Measurements from ENCODE around the gene GRAMD2B. TPM values are rescaled to one million over a fixed set of nuclear protein-coding genes. Genes with fewer than 3 reads are reported as not detected.
"Not testable (repeated sequence)": the region's sequence is repeated elsewhere in the genome, so short reads cannot be mapped to it uniquely, and the experiment has no call there.

Gene GRAMD2B
- total and polyA plus RNA-seq, 4 donors: 22.5 to 44.7 (median 32.6) TPM

- ATAC-seq (ENCODE audit: low FRiP score); H3K4me1 ChIP-seq (ENCODE audit: control insufficient read depth in 1 of 2, insufficient read depth in 2 of 2, low read length in 2 of 2); H3K27me3 ChIP-seq (ENCODE audit: control insufficient read depth in 1 of 2, insufficient read depth in 2 of 2, low read length in 1 of 2); H3K27ac ChIP-seq (ENCODE audit: low read depth in 1 of 2, low read length in 2 of 2); H3K4me3 ChIP-seq (ENCODE audit: low read length in 2 of 2); H3K9me3 ChIP-seq (ENCODE audit: control insufficient read depth, low read length); H3K36me3 ChIP-seq (ENCODE audit: control insufficient read depth in 1 of 2, insufficient read depth in 2 of 2, low read length in 1 of 2); DNase-seq: not testable (repeated sequence)
- intact Hi-C loops (cut with DNase I): loop anchor here in 1 of 2 donors (5.0 kb wide), 1 partner anchor 88 kb away; no protein-coding TSS in a partner anchor
- 82 to 85% methylated on average over 6 of the region's 6 CpGs for WGBS, 2 donors
These were observed 47.3 kb downstream of the GRAMD2B start for GRCh38 chr5:126470529-126470928.

DNA sequence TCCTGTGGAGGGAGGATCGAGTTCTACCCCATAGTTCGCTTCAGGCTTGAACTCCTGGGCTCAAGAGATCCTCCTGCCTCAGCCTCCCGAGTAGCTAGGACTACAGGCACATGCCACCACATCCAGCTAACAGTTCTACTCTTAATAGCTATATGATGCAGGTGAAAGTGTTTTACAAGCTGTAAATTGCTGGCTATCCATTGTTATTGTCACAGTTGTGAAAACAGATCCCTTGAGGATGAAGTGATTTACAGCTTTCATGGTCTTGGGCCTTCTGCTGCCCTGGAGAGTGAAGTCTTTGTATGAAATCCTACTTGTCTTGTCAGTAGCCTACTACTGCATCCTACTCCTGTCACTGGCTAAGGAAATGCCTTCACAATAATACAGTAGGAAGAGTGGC, 48.0 kb downstream of the GRAMD2B start:
- intact Hi-C loops (cut with DNase I): loop anchor here in 1 of 2 donors (5.0 kb wide), 1 partner anchor 89 kb away; no protein-coding TSS in a partner anchor
- Histone ChIP-seq H3K9me3 (ENCODE audit: control insufficient read depth, low read length) (no peaks in the 10 kb centered on the region), H3K27me3 (ENCODE audit: control insufficient read depth in 1 of 2, insufficient read depth in 2 of 2, low read length in 1 of 2) (no peaks in the 10 kb centered on the region), H3K4me3 (ENCODE audit: low read length in 2 of 2) (no peak overlapping the region), H3K27ac (ENCODE audit: low read depth in 1 of 2, low read length in 2 of 2) (peak overlapping the region; percentile 11 to 76), H3K36me3 (ENCODE audit: control insufficient read depth in 1 of 2, insufficient read depth in 2 of 2, low read length in 1 of 2) (peaks cover 0 to 7% of the 10 kb centered on the region in 2 donors), H3K4me1 (ENCODE audit: control insufficient read depth in 1 of 2, insufficient read depth in 2 of 2, low read length in 2 of 2) (peaks cover 1 to 3% of the 10 kb centered on the region in 2 donors)
- WGBS, 2 donors: 67 to 76% methylated on average over 3 of the region's 3 CpGs
- ATAC-seq (ENCODE audit: low FRiP score) (no peak), DNase-seq (no peak)

DNA sequence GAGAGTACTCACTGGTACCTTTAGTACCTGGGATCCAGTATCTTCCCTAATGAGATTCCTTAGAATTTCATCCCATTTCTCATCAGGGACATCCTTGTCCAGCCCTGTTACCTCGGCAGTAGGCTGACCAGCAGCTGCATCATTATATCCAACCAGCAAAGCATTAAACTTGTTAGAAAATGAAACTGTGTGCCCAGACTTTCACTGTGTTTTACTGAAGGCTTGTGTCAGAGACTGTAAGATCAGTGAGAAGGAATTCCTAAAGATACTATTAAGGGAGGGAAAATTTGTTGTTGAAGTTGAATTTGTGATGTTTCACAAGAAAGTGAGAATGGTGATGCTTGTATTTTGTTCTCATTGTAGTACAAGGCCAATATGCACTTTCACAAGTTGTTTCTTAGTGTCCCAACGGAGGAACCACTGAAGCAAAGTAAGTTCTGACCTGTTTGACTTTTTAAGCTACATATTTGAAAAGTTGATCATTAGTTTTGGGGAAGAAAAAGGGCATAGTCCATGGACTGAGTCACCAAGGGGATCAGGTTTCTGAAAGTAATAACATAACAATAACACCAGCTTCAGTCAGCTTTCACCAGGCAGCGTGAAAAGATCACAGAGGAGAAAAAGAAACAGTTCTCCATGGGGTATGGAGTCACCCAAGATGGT, 48.8 kb downstream of the GRAMD2B start:
- no peak for DNase-seq
- Histone ChIP-seq H3K27me3 (ENCODE audit: control insufficient read depth in 1 of 2, insufficient read depth in 2 of 2, low read length in 1 of 2) (no peaks in the 10 kb centered on the region), H3K9me3 (ENCODE audit: control insufficient read depth, low read length) (no peaks in the 10 kb centered on the region), H3K27ac (ENCODE audit: low read depth in 1 of 2, low read length in 2 of 2) (peak overlapping the region; percentile 38 to 76), H3K4me1 (ENCODE audit: control insufficient read depth in 1 of 2, insufficient read depth in 2 of 2, low read length in 2 of 2) (peaks cover 1 to 3% of the 10 kb centered on the region in 2 donors), H3K4me3 (ENCODE audit: low read length in 2 of 2) (no peak overlapping the region), H3K36me3 (ENCODE audit: control insufficient read depth in 1 of 2, insufficient read depth in 2 of 2, low read length in 1 of 2) (peaks cover 0 to 5% of the 10 kb centered on the region in 2 donors)
- intact Hi-C loops (cut with DNase I): loop anchor here in 1 of 2 donors (5.0 kb wide), 1 partner anchor 90 kb away; no protein-coding TSS in a partner anchor
- ATAC-seq (ENCODE audit: low FRiP score): no peak
- 57% methylated on average over 3 of the region's 3 CpGs for WGBS, 2 donors

DNA sequence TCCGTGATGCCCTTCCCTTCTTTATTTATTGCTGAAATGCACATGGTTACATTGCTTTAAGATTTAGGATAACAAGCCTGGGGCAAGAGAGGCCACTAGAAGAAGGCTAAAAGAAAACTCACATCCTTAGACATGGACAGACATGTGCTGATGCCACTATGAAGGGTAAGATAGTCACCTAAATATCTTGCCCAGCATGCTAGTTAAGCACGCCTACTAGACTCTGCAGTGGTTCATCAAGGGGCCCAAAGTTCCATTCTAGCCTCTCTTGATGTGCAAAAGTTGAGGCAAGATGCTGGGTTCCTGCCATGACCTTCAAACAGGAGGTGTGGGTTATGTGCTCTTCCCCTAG, 49.3 kb downstream of the GRAMD2B start:
- Histone ChIP-seq H3K27ac (ENCODE audit: low read depth in 1 of 2, low read length in 2 of 2) (peak overlapping the region; percentile 38 to 47), H3K4me1 (ENCODE audit: control insufficient read depth in 1 of 2, insufficient read depth in 2 of 2, low read length in 2 of 2) (peaks cover 1 to 4% of the 10 kb centered on the region in 2 donors), H3K4me3 (ENCODE audit: low read length in 2 of 2) (no peak overlapping the region), H3K27me3 (ENCODE audit: control insufficient read depth in 1 of 2, insufficient read depth in 2 of 2, low read length in 1 of 2) (no peaks in the 10 kb centered on the region), H3K36me3 (ENCODE audit: control insufficient read depth in 1 of 2, insufficient read depth in 2 of 2, low read length in 1 of 2) (peaks cover 0 to 5% of the 10 kb centered on the region in 2 donors), H3K9me3 (ENCODE audit: control insufficient read depth, low read length) (no peaks in the 10 kb centered on the region)
- no peak for ATAC-seq (ENCODE audit: low FRiP score)
- DNase-seq: no peak
- intact Hi-C loops (cut with DNase I): loop anchor here in 1 of 2 donors (5.0 kb wide), 1 partner anchor 90 kb away; no protein-coding TSS in a partner anchor
- 85 to 96% methylated on average over 2 of the region's 2 CpGs for WGBS, 2 donors

DNA sequence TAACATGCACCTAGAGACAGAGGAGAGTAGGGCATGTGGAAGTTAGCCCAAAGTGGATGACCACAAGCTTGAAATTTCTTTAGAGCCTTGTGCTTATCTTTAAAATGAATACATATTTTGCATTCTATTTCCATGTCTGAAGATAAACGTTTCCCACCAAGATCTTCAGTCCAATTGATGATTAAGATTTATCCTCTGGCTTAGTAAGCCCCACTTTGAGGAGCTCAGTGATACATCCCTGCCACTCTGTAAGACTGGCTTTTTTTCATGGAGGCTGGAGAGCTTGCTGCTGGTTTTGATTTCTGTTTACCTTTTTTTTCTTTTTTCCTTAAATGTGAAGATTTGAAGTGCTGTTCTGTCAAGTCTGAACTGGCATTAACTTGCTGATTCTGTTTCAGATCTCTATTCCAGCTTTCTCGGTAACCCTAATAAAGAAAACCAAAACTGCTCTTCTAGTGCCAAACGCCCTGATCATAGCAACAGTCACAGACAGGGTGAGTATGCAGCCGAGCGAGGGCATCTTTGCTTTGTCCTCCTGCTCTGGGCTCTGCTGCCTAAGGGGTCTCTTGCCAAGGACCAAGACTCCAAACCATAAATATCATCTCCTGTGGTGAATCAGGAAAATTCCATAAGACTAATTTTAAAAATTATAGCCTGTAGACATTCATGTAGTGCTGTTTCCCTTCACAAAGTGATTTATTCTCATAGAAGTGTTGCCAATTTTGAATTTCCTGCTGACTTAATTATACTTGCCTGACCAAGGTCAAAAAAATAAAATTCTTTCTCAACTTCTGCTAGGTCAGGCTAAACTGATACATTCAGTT, 54.3 kb downstream of the GRAMD2B start:
- intact Hi-C loops (cut with DNase I): loop anchor here in 1 of 2 donors (5.0 kb wide), 1 partner anchor 110 kb away; no protein-coding TSS in a partner anchor
- no peak for DNase-seq
- Histone ChIP-seq H3K27me3 (ENCODE audit: control insufficient read depth in 1 of 2, insufficient read depth in 2 of 2, low read length in 1 of 2) (no peaks in the 10 kb centered on the region), H3K4me3 (ENCODE audit: low read length in 2 of 2) (no peak overlapping the region), H3K9me3 (ENCODE audit: control insufficient read depth, low read length) (no peaks in the 10 kb centered on the region), H3K27ac (ENCODE audit: low read depth in 1 of 2, low read length in 2 of 2) (peak overlapping the region; percentile 48 to 70), H3K36me3 (ENCODE audit: control insufficient read depth in 1 of 2, insufficient read depth in 2 of 2, low read length in 1 of 2) (peaks cover 2 to 5% of the 10 kb centered on the region in 2 donors), H3K4me1 (ENCODE audit: control insufficient read depth in 1 of 2, insufficient read depth in 2 of 2, low read length in 2 of 2) (peaks cover 1 to 2% of the 10 kb centered on the region in 2 donors)
- ATAC-seq (ENCODE audit: low FRiP score): peak; percentile 76
- WGBS, 2 donors: 3 to 12% methylated on average over 5 of the region's 5 CpGs

DNA sequence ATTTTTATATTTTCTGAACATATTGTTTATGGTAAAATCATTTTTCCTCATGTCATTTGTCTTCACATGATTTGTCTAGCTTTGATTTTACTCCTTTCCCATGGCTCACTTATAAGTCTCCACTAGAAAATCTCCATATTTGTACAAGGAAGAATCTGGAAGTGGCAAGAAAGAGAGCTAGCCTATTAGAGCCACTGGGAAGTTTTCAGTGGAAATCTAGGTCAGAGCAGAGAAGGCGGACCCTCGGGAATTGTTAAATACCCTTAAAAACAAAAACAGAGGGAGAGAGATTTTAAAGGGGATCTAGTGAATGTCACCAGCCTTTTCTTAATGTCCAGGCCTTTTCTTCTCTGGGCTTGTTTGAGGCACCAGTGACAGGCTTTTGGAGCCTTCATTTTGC, 56.6 kb downstream of the GRAMD2B start:
- whole genome bisulfite sequencing, 2 donors: 48 to 58% methylated on average over 2 of the region's 2 CpGs
- peaks cover under 1 to 5% of the 10 kb centered on the region in 2 donors for H3K36me3 ChIP-seq (ENCODE audit: control insufficient read depth in 1 of 2, insufficient read depth in 2 of 2, low read length in 1 of 2)
- intact Hi-C loops (cut with DNase I): loop anchor here in 1 of 2 donors (5.0 kb wide), 1 partner anchor 113 kb away; no protein-coding TSS in a partner anchor
- H3K4me1 ChIP-seq (ENCODE audit: control insufficient read depth in 1 of 2, insufficient read depth in 2 of 2, low read length in 2 of 2): peaks cover 0 to 2% of the 10 kb centered on the region in 2 donors
- H3K9me3 ChIP-seq (ENCODE audit: control insufficient read depth, low read length): no peaks in the 10 kb centered on the region
- H3K4me3 ChIP-seq (ENCODE audit: low read length in 2 of 2): no peak overlapping the region
- peak overlapping the region; percentile 19 to 22 for H3K27ac ChIP-seq (ENCODE audit: low read depth in 1 of 2, low read length in 2 of 2)
- no peaks in the 10 kb centered on the region for H3K27me3 ChIP-seq (ENCODE audit: control insufficient read depth in 1 of 2, insufficient read depth in 2 of 2, low read length in 1 of 2)
- ATAC-seq (ENCODE audit: low FRiP score): no peak
- DNase-seq: no peak

DNA sequence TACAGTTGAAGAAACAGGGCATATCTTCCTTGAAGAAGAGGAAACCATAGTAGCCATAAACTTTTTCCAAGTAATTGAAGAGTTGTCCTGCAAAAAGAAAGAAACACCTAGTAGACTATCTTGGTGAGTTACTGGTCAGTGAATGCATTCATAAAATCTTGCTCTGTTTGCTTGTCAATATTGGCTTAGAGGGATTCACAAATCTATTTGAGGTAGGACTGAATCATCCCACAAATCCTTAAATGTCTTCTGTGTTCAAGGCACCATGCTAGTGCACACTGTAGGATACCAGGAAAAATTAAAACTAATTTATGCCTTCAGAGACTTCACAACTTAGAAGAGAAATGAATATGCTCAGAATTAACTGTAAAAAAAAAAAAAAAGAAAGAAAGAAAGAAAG, 57.6 kb downstream of the GRAMD2B start:
- DNase-seq (no peak), ATAC-seq (ENCODE audit: low FRiP score) (no peak)
- intact Hi-C loops (cut with DNase I): no loop called here
- peaks cover 0 to 2% of the 10 kb centered on the region in 2 donors for H3K4me1 ChIP-seq (ENCODE audit: control insufficient read depth in 1 of 2, insufficient read depth in 2 of 2, low read length in 2 of 2)
- H3K27me3 ChIP-seq (ENCODE audit: control insufficient read depth in 1 of 2, insufficient read depth in 2 of 2, low read length in 1 of 2): no peaks in the 10 kb centered on the region
- peak overlapping the region in 1 of 2 donors; percentile 5 for H3K27ac ChIP-seq (ENCODE audit: low read depth in 1 of 2, low read length in 2 of 2)
- H3K9me3 ChIP-seq (ENCODE audit: control insufficient read depth, low read length): no peaks in the 10 kb centered on the region
- H3K4me3 ChIP-seq (ENCODE audit: low read length in 2 of 2): no peak overlapping the region
- H3K36me3 ChIP-seq (ENCODE audit: control insufficient read depth in 1 of 2, insufficient read depth in 2 of 2, low read length in 1 of 2): peaks cover 2 to 5% of the 10 kb centered on the region in 2 donors

DNA sequence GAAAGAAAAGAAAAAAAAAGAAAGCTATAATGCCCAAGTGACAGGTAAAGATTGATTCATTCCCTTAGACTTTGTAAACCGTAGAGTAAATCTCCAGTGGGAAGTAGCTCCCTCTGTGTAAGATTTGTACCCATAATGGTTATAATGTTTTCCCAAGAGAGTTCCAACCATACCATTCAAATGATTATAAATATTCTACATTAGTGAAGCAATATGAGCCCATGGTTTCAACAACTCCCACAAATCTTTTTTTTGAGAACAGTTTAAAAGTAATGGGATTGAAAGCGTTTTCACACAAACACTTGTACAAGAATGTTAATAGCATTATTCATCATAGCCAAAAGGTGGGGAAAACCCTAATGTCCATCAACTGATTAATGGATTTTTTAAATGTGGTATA, 58.0 kb downstream of the GRAMD2B start:
- no peak for ATAC-seq (ENCODE audit: low FRiP score)
- DNase-seq: no peak
- no peak overlapping the region for H3K4me3 ChIP-seq (ENCODE audit: low read length in 2 of 2)
- no peak overlapping the region for H3K27ac ChIP-seq (ENCODE audit: low read depth in 1 of 2, low read length in 2 of 2)
- H3K9me3 ChIP-seq (ENCODE audit: control insufficient read depth, low read length): no peaks in the 10 kb centered on the region
- H3K4me1 ChIP-seq (ENCODE audit: control insufficient read depth in 1 of 2, insufficient read depth in 2 of 2, low read length in 2 of 2): peaks cover 0 to 2% of the 10 kb centered on the region in 2 donors
- no peaks in the 10 kb centered on the region for H3K27me3 ChIP-seq (ENCODE audit: control insufficient read depth in 1 of 2, insufficient read depth in 2 of 2, low read length in 1 of 2)
- WGBS, 2 donors: 66 to 77% methylated on average over 2 of the region's 2 CpGs
- H3K36me3 ChIP-seq (ENCODE audit: control insufficient read depth in 1 of 2, insufficient read depth in 2 of 2, low read length in 1 of 2): peaks cover 2 to 5% of the 10 kb centered on the region in 2 donors
- intact Hi-C loops (cut with DNase I): no loop called here

Measured in aorta (tissue), 5 donors.